NCI-H2171 treated with DMSO at 0.1 percent for 48 hours (cell line): Measurements from ENCODE around the gene PDZD7.

Source experiments
- DNase-seq: peaks from one replicate; lab custom pipeline; 2025; lab: John Stamatoyannopoulos, UW

The PDZD7 gene

GRCh38 chr10:101061624-101062231 is 30.8 kb upstream of the PDZD7 start, which contains the start of gene KAZALD1:
Gene KAZALD1, plus strand, starts transcription at chr10:101061989. Its CDS starts 604 bp downstream, at chr10:101062593.
- peak; percentile 51 for DNase-seq

- no peak for DNase-seq
Observed at GRCh38 chr10:101060951-101061623, 30.2 kb upstream of the PDZD7 start.

- peak; percentile 92 for DNase-seq
Observed at GRCh38 chr10:101060036-101060950, 29.4 kb upstream of the PDZD7 start.

- no peak for DNase-seq
Observed at GRCh38 chr10:101056365-101057151, 25.6 kb upstream of the PDZD7 start.

- no peak for DNase-seq
Observed at GRCh38 chr10:101055411-101055810, 24.5 kb upstream of the PDZD7 start.

GRCh38 chr10:101054876-101055275 is 23.9 kb upstream of the PDZD7 start:
- DNase-seq = no peak

- no peak for DNase-seq
Observed at GRCh38 chr10:101054351-101054750, 23.4 kb upstream of the PDZD7 start.

- DNase-seq = no peak
Observed at GRCh38 chr10:101053516-101053915, 22.6 kb upstream of the PDZD7 start.

GRCh38 chr10:101052285-101052684 is 21.4 kb upstream of the PDZD7 start:
- no peak for DNase-seq

- DNase-seq = peak; percentile 77
Observed at GRCh38 chr10:101050208-101051069, 19.5 kb upstream of the PDZD7 start.

GRCh38 chr10:101047961-101048892 is 17.3 kb upstream of the PDZD7 start:
- DNase-seq = no peak

GRCh38 chr10:101047268-101047667 is 16.3 kb upstream of the PDZD7 start:
- no peak for DNase-seq

- peak; percentile 52 for DNase-seq
Observed at GRCh38 chr10:101046332-101047238, 15.7 kb upstream of the PDZD7 start.

- DNase-seq = no peak
Observed at GRCh38 chr10:101044117-101044516, 13.2 kb upstream of the PDZD7 start.

GRCh38 chr10:101043363-101043707 is 12.4 kb upstream of the PDZD7 start:
- DNase-seq = no peak

GRCh38 chr10:101042667-101043362 is 11.9 kb upstream of the PDZD7 start:
- peak; percentile 88 for DNase-seq

- DNase-seq = no peak
Observed at GRCh38 chr10:101042118-101042517, 11.2 kb upstream of the PDZD7 start.

GRCh38 chr10:101041252-101041761 is 10.4 kb upstream of the PDZD7 start:
- peak; percentile 76 for DNase-seq
